ENCODE data around the gene NFYB.

- TF ChIP-seq POLR2A (IDR thresholded peaks at IDR 0.05) (no peak), CTCF (IDR thresholded peaks at IDR 0.05) (no peak)
Measured at GRCh38 chr12:104137001-104137901, 759 bp downstream of the NFYB start.

Data from adrenal gland (tissue), 5 donors.